Activated naive CD8-positive, alpha-beta T cell (primary cell): Measurements from ENCODE around the gene KIF16B.
"Not testable (repeated sequence)": the region's sequence is repeated elsewhere in the genome, so short reads cannot be mapped to it uniquely, and the experiment has no call there.

Experiments used
- H3K27ac Mint-ChIP-seq: one replicate; pipeline ENCODE4 v1.8.0; 2021; ENCODE audit warnings: mixed read lengths
- H3K27me3 Mint-ChIP-seq: one replicate; pipeline ENCODE4 v1.8.0; 2021; ENCODE audit warnings: mixed read lengths
- H3K36me3 Mint-ChIP-seq: one replicate; pipeline ENCODE4 v1.8.0; 2021; ENCODE audit warnings: mixed read lengths
- H3K4me1 Mint-ChIP-seq: one replicate; pipeline ENCODE4 v1.8.0; 2021; ENCODE audit warnings: low read depth, mixed read lengths
- H3K4me3 Mint-ChIP-seq: one replicate; pipeline ENCODE4 v1.8.0; 2021; ENCODE audit warnings: mild to moderate bottlenecking, mixed read lengths
- H3K9me3 Mint-ChIP-seq: one replicate; pipeline ENCODE4 v1.8.0; 2021; ENCODE audit warnings: low read depth, mixed read lengths

Gene KIF16B

DNA sequence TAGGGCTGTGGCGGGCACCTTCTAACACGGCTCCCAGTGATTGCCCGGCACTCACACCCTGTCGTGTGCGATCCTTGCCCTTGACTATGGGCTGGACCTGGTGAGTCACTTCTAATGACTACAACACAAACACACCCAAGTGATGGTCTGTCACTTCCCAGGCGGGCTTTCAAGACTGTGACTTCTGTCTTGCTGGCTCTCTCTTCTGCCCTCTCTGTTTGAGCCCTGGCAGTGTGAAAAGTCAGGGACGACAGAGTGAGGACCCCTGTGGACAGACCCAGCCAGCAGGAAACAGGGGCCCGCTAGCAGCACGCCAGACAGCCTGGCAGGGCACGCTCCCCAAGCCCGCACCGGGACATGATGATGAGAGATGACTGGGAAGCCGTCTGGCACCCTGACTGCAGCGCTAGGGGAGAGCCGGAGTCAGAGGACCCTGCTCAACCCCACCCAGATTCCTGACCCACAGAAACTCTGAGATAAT is 43.0 kb downstream of the KIF16B start:
- H3K36me3 Mint-ChIP-seq = peaks cover 12% of the 10 kb centered on the region
- no peaks in the 10 kb centered on the region for H3K9me3 Mint-ChIP-seq
- H3K27ac Mint-ChIP-seq = no peak overlapping the region
- no peaks in the 10 kb centered on the region for H3K4me1 Mint-ChIP-seq
- H3K4me3 Mint-ChIP-seq = no peak overlapping the region
- H3K27me3 Mint-ChIP-seq = no peaks in the 10 kb centered on the region

DNA sequence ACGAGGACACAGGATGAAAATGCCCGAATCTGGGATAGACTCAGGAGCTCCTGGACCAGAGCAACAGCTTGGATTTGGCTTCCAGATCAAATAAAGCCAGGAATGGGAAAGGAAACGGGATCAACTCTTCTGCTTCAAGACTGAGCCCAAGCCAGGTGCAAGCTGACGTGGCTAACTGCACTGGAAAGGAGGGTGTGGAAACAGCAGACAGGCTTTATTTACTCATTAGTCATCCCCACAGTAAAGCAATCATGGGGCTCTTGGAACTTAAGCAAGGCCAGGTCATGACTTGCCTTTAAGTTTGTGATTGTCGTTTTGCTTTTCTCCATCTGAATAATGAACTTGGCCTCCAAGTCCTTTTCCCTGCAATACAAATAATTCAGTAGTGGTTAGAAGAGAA is 45.2 kb downstream of the KIF16B start:
- Mint-ChIP-seq H3K4me1 (no peaks in the 10 kb centered on the region), H3K36me3 (peaks cover 23% of the 10 kb centered on the region), H3K27ac (no peak overlapping the region), H3K4me3 (no peak overlapping the region), H3K27me3 (no peaks in the 10 kb centered on the region), H3K9me3 (no peaks in the 10 kb centered on the region)

DNA sequence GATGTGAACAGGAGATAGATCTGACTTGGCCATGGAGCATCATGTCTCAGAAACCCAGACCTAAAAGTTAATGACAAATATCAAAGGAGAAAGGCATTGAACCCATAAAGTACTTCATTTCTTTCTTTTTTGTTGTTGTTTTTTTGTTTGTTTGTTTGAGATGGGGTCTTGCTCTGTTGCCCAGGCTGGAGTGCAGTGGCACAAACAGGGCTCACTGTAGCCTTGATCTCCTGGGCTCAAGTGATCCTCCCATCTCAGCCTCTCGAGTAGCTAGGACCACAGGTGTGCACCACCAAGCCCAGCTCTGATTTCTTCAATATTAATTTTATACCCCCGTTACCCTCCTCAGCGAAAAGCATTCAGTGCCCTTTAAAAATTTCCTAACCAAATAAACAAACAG is 45.8 kb downstream of the KIF16B start:
- Mint-ChIP-seq H3K4me1 (no peaks in the 10 kb centered on the region), H3K4me3 (no peak overlapping the region), H3K27me3 (no peaks in the 10 kb centered on the region), H3K36me3 (peaks cover 26% of the 10 kb centered on the region), H3K27ac (no peak overlapping the region), H3K9me3 (no peaks in the 10 kb centered on the region)

DNA sequence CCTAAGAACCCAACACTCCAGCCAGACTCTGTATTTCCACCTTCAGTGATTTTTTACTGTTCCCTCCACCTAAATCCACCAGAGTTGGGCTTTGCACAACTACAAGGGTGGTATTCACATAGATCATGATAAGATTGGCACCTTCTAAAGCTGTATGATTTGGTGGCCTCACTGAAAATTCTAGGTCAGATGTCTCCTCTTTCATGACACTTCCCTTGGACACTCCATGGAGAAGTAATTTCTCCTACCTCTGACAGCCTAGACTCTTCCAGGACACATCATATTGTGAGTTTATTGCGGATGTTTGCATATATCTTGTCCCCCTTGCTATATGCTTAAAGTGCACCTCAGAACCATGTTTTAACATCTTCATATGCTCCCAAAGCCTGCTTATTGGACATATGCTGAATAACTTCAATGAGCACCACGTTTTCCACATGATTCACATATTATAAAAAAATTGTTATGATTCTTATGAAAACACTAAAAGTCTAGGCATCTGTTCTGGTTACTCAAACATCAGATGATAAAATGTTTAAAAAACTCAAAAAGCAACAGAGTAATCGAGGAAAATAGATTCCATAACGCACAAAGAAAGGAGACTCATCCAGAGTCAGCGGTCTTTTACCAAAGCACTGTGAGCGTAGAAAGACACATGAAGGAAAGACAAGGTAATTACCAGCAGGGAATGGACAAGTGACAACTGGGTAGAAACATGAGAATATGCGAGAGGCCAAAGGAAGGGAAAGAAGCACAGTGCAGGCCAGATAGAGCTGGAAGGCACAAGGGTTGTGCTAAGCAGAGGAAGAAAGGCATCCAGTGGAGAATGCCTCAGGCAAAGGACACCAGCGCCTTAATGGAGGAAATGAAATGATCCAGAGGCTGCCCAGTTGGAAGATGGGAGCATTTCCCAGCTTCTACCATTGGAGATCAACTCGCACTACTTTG is 46.5 kb downstream of the KIF16B start:
- H3K27me3 Mint-ChIP-seq = no peaks in the 10 kb centered on the region
- no peaks in the 10 kb centered on the region for H3K9me3 Mint-ChIP-seq
- H3K4me3 Mint-ChIP-seq = no peak overlapping the region
- H3K4me1 Mint-ChIP-seq = no peaks in the 10 kb centered on the region
- H3K36me3 Mint-ChIP-seq = peaks cover 26% of the 10 kb centered on the region
- H3K27ac Mint-ChIP-seq = no peak overlapping the region

DNA sequence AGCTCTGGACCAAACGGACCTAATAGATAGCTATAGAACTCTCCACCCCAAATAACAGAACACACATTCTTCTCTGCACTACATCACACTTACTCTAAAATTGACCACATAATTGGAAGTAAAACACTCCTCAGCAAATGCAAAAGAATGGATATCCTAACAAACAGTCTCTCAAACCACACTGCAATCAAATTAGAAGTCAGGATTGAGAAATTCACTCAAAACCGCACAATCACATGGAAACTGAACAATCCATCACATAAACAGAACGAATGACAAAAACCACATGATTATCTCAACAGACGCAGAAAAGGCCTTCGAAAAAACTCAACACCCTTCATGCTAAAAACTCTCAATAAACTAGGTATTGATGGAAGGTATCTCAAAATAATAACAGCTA is 50.6 kb downstream of the KIF16B start:
- H3K36me3 Mint-ChIP-seq = peaks cover 22% of the 10 kb centered on the region
- H3K27me3 Mint-ChIP-seq, H3K27ac Mint-ChIP-seq, H3K4me1 Mint-ChIP-seq, H3K4me3 Mint-ChIP-seq, H3K9me3 Mint-ChIP-seq: not testable (repeated sequence)

DNA sequence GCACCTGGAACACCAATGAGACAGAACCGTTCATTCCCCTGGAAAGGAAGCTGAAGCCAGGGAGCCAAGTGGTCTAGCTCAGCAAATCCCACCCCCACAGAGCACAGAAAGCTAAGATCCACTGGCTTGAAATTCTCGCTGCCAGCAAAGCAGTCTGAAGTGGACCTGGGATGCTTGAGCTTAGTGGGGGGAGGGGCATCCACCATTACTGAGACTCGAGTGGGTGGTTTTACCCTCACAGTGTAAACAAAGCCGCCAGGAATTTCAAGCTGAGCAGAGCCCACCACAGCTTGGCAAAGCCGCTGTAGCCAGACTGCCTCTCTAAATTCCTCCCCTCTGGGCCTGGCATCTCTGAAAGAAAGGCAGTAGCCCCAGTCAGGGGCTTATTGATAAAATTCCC is 53.1 kb downstream of the KIF16B start:
- Mint-ChIP-seq H3K4me3 (no peak overlapping the region), H3K36me3 (peaks cover 13% of the 10 kb centered on the region), H3K4me1 (no peaks in the 10 kb centered on the region), H3K9me3 (no peaks in the 10 kb centered on the region), H3K27ac (no peak overlapping the region), H3K27me3 (no peaks in the 10 kb centered on the region)

DNA sequence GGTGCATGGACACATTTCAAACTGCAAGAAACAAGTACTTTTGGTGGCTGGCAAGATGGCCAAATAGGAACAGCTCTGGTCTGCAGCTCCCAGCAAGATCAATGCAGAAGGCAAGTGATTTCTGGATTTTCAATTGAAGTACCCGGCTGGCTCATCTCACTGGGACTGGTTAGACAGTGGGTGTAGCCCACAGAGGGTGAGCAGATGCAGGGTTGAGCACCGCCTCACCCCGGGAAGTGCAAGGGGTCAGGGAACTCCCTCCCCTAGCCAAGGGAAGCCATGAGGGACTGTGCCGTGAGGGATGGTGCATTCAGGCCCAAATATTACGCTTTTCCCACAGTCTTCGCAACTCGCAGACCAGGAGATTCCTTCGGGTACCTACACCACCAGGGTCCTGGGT is 53.6 kb downstream of the KIF16B start:
- not testable (repeated sequence) for H3K36me3 Mint-ChIP-seq, H3K27ac Mint-ChIP-seq

DNA sequence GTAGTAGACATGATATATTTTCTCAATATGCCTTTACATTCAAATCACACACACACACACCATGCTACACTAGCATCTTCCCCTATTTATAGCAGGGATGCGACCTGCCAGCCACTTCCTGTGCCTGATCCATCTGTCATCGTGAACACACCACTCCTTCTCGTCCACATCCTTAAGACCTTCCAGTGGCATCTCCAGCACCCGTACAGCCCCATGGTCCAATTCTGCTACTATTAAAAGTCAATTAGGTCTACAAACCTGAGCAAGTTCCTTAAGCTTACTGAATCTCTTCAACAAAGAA is 54.5 kb downstream of the KIF16B start:
- Mint-ChIP-seq H3K27ac (no peak overlapping the region), H3K4me1 (no peaks in the 10 kb centered on the region), H3K27me3 (no peaks in the 10 kb centered on the region), H3K36me3 (peaks cover 10% of the 10 kb centered on the region), H3K9me3 (no peaks in the 10 kb centered on the region), H3K4me3 (no peak overlapping the region)

More for the DNA sequence above, 53.6 kb downstream of the KIF16B start:
- not testable (repeated sequence) for H3K4me3 Mint-ChIP-seq, H3K9me3 Mint-ChIP-seq, H3K4me1 Mint-ChIP-seq, H3K27me3 Mint-ChIP-seq

DNA sequence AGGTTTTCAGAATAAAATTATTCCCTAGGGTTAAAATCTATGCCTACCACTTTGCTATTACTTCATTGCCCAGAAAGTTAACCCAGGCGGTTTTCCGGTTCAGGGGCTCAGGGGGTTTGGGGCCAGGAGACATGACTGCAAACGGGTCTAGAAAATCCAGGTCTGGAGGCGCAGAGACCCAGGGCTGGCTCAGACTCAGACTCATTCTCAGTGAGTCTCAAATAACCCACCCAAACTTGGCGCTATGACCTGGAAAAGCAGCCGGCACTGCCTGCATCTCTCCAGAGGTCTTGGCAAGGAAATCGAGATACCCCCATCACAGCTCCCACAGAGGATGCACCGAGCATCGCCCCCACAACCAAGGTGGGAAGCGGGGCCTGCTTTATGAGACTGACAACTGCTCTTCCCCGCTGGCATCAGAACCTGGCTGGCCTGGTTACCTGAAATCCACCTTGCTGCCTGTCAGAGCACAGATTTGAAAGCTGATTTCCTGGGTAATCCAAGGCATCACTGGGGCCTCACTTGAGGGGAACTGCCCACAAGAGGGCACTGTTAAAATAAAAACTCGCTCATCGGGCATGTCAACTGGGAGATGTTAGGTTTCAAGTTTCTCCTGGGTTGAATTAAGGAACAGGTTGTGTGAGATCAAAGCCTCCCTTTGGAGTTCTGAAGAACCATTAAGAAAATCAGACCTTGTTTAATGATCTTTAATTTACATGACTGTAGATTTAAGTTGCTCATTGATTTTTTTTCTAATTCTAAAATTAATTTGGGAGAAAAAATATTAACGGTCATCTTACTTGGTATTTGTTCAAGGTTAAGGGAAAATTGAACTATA is 55.1 kb downstream of the KIF16B start:
- Mint-ChIP-seq H3K27ac (no peak overlapping the region), H3K4me3 (no peak overlapping the region)

DNA sequence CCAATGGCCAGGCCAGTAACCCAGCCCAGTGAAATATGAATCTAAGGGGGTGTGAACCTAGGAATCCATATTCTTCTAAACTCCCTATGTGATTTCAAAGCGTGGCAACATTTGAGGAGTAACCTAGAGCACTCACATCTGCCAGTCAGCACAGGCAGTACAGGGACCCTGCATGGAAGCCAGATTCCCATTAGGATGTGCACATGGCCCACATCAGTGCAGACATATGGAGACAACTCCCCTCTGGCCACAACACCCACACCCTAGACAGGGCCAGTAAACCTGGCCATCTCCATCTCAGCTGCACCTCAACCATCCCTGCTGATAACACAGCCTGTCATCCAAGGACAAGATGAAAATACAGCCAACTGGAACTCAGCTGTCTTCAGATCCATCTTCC is 56.5 kb downstream of the KIF16B start:
- no peak overlapping the region for H3K27ac Mint-ChIP-seq
- H3K36me3 Mint-ChIP-seq = peaks cover 10% of the 10 kb centered on the region
- no peaks in the 10 kb centered on the region for H3K27me3 Mint-ChIP-seq
- no peaks in the 10 kb centered on the region for H3K4me1 Mint-ChIP-seq
- no peak overlapping the region for H3K4me3 Mint-ChIP-seq
- H3K9me3 Mint-ChIP-seq = no peaks in the 10 kb centered on the region

More for the DNA sequence above, 55.1 kb downstream of the KIF16B start:
- Mint-ChIP-seq H3K36me3 (peaks cover 10% of the 10 kb centered on the region), H3K4me1 (no peaks in the 10 kb centered on the region), H3K9me3 (no peaks in the 10 kb centered on the region), H3K27me3 (no peaks in the 10 kb centered on the region)

DNA sequence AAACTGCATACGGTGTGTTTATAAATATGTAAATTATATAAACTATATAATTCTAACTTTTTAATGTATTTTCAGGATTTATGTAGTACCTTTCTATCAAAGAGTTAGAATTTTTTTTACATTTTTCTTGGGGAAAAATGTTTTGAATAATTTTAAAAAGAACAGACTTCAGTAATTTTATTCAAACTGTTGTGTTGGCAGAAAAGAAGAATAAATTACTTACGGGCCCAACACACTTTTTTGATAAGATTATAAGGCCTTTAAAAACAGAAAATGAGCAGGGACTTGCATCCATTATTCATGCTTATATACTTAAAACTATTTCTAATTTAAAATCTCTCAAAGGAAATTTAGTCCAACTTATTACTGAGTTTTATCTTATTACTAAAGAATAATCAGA is 58.2 kb downstream of the KIF16B start:
- no peak overlapping the region for H3K27ac Mint-ChIP-seq
- no peak overlapping the region for H3K4me3 Mint-ChIP-seq
- H3K4me1 Mint-ChIP-seq = no peaks in the 10 kb centered on the region
- H3K36me3 Mint-ChIP-seq = peaks cover 10% of the 10 kb centered on the region
- H3K9me3 Mint-ChIP-seq = no peaks in the 10 kb centered on the region
- H3K27me3 Mint-ChIP-seq = no peaks in the 10 kb centered on the region

DNA sequence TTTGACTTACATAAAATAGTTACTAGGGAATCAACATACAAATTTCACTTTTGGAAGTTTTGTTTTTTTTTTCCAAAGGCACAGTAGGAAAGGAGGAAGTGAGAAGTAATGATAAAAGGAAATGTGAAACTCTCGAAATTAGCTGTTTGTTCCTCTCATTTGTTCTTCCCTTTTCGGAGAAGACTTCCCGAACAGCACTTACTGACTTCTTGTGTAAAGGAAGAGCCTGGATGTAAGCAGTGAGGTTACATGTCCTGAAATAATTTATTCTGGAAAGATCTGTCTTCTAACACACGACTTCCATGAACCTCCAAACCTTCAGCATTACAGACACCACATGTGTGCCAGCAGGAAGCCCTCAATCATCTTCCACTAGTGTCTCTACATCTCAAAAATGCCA is 59.1 kb downstream of the KIF16B start:
- H3K4me1 Mint-ChIP-seq = no peaks in the 10 kb centered on the region
- H3K4me3 Mint-ChIP-seq = no peak overlapping the region
- peaks cover 10% of the 10 kb centered on the region for H3K36me3 Mint-ChIP-seq
- H3K27me3 Mint-ChIP-seq = no peaks in the 10 kb centered on the region
- no peak overlapping the region for H3K27ac Mint-ChIP-seq
- H3K9me3 Mint-ChIP-seq = no peaks in the 10 kb centered on the region

DNA sequence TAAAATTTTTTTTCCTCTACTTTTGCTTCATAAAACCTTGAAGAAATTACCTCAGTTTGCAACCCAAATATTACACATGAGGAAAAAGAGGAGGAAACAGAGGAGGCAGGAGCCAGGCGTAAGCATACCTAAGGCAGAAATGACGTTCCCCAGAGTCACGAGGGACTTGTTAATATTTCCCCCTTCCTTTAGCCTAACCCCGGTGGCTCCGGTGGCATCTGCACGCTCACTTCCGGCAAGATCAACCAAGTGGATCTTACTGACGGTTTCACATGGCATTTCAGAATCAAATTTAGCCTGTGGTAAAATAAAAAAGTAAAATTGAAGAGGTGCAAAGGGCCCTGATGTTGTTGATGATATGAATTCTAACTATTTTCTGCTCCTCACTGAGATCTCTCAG is 67.4 kb downstream of the KIF16B start:
- Mint-ChIP-seq H3K4me3 (no peak overlapping the region), H3K4me1 (no peaks in the 10 kb centered on the region)

DNA sequence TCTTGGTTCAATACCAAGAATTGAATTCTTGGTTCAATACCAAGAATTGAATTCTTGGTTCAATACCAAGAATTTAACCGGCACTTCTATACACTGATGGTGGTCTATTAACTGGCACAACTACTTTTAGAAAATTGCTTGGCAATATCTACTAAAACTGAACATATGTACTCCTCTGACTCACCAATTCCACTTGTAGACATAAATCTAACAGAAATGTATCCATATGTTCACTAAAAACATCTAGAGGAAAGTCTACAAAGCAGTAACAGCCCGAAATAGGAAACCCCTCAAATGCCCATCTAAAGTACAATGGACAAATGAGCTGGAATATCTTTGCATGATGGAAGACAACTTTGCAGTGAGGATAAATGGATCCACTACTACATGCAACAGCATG is 71.9 kb downstream of the KIF16B start:
- no peak overlapping the region for H3K27ac Mint-ChIP-seq
- no peak overlapping the region for H3K4me3 Mint-ChIP-seq
- H3K9me3 Mint-ChIP-seq = no peaks in the 10 kb centered on the region
- H3K36me3 Mint-ChIP-seq = peaks cover 36% of the 10 kb centered on the region
- H3K27me3 Mint-ChIP-seq = no peaks in the 10 kb centered on the region
- no peaks in the 10 kb centered on the region for H3K4me1 Mint-ChIP-seq

More for the DNA sequence above, 67.4 kb downstream of the KIF16B start:
- no peaks in the 10 kb centered on the region for H3K9me3 Mint-ChIP-seq
- H3K27ac Mint-ChIP-seq = no peak overlapping the region
- H3K27me3 Mint-ChIP-seq = no peaks in the 10 kb centered on the region
- H3K36me3 Mint-ChIP-seq = peaks cover 29% of the 10 kb centered on the region

DNA sequence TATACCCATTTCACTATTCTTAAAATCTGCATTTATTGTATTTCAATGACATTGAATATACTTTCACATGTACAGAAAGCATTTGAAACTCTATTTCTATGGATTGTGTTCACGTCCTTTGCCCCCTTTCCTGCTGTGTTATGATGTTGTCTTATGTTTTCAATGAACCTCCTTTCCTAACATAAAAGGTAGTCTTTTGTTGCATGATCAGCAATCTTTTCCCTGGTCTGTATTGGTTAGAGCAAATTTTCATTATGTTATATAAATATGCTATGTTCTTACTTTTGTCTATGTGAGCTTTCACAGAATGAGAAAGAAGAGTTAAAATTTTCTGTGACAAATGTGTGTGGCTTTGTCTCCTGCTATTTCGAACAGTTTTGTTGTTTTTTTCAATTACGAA is 73.1 kb downstream of the KIF16B start:
- H3K36me3 Mint-ChIP-seq = peaks cover 32% of the 10 kb centered on the region
- no peaks in the 10 kb centered on the region for H3K27me3 Mint-ChIP-seq
- H3K4me3 Mint-ChIP-seq = no peak overlapping the region
- H3K4me1 Mint-ChIP-seq = no peaks in the 10 kb centered on the region
- no peaks in the 10 kb centered on the region for H3K9me3 Mint-ChIP-seq
- H3K27ac Mint-ChIP-seq = no peak overlapping the region
